DOHH2 (cell line): ENCODE data around the gene PDLIM7.

ENCODE experiments used
- EZH2phosphoT487 ChIP-seq: fragments of 200-600 bp; sonication (generic); IDR thresholded peaks from 2 replicates; pipeline ENCODE4 v1.6.1; 2017; ENCODE audit warnings: borderline replicate concordance, mild to moderate bottlenecking, antibody characterized with exemption, low read length, moderate library complexity, mixed read lengths
- TF ChIP-seq, protein P1 (sequence below): fragments of 200-600 bp; sonication (generic); IDR thresholded peaks from one replicate; pipeline ENCODE4 v1.5.1; 2014; ENCODE audit warnings: antibody characterized with exemption, mild to moderate bottlenecking, low read depth, low read length; ENCODE audit not compliant: poor library complexity, severe bottlenecking

GRCh38 chr5:177472460-177473442, 24.7 kb downstream of the PDLIM7 start:
- TF ChIP-seq, protein P1, sequence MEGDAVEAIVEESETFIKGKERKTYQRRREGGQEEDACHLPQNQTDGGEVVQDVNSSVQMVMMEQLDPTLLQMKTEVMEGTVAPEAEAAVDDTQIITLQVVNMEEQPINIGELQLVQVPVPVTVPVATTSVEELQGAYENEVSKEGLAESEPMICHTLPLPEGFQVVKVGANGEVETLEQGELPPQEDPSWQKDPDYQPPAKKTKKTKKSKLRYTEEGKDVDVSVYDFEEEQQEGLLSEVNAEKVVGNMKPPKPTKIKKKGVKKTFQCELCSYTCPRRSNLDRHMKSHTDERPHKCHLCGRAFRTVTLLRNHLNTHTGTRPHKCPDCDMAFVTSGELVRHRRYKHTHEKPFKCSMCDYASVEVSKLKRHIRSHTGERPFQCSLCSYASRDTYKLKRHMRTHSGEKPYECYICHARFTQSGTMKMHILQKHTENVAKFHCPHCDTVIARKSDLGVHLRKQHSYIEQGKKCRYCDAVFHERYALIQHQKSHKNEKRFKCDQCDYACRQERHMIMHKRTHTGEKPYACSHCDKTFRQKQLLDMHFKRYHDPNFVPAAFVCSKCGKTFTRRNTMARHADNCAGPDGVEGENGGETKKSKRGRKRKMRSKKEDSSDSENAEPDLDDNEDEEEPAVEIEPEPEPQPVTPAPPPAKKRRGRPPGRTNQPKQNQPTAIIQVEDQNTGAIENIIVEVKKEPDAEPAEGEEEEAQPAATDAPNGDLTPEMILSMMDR, result peak; percentile 10
- no peak for TF ChIP-seq EZH2phosphoT487
